Ishikawa (cell line): Measurements from ENCODE around the gene ATP9B.
A peak's percentile ranks its signal among the peaks of the same experiment; 100 is the strongest.

Experiments used
- CEBPB ChIP-seq: IDR thresholded peaks from 2 replicates; pipeline ENCODE4 v1.6.1; 2012
- CREB1 ChIP-seq: IDR thresholded peaks from 2 replicates; pipeline ENCODE4 v1.6.1; 2012; ENCODE audit warnings: low read depth
- EGR1 ChIP-seq: IDR thresholded peaks from 2 replicates; pipeline ENCODE4 v1.6.1; 2012
- EP300 ChIP-seq: IDR thresholded peaks from 2 replicates; pipeline ENCODE4 v1.6.1; 2012; ENCODE audit warnings: borderline replicate concordance
- FOXM1 ChIP-seq: IDR thresholded peaks from 2 replicates; pipeline ENCODE4 v1.6.1; 2012; ENCODE audit warnings: low read depth, borderline replicate concordance
- MAX ChIP-seq: IDR thresholded peaks from 2 replicates; pipeline ENCODE4 v1.6.1; 2012
- NFIC ChIP-seq: IDR thresholded peaks from 2 replicates; pipeline ENCODE4 v1.6.1; 2012
- RAD21 ChIP-seq: IDR thresholded peaks from 2 replicates; pipeline ENCODE4 v1.6.1; 2012; ENCODE audit warnings: low read depth
- REST ChIP-seq: IDR thresholded peaks from 2 replicates; pipeline ENCODE4 v1.6.1; 2012; ENCODE audit warnings: low read depth, mild to moderate bottlenecking
- TAF1 ChIP-seq: IDR thresholded peaks from 2 replicates; pipeline ENCODE4 v1.6.1; 2012; ENCODE audit warnings: low read depth, mild to moderate bottlenecking
- TCF12 ChIP-seq: IDR thresholded peaks from 2 replicates; pipeline ENCODE4 v1.6.1; 2012; ENCODE audit warnings: low read depth
- TEAD4 ChIP-seq: IDR thresholded peaks from 2 replicates; pipeline ENCODE4 v1.6.1; 2012
- YY1 ChIP-seq: IDR thresholded peaks from 2 replicates; pipeline ENCODE4 v1.6.1; 2012; ENCODE audit warnings: low read depth
- ZBTB7A ChIP-seq: IDR thresholded peaks from 2 replicates; pipeline ENCODE4 v1.6.1; 2012; ENCODE audit warnings: low read depth
- TF ChIP-seq, protein P1 (sequence below): IDR thresholded peaks from 2 replicates; pipeline ENCODE4 v1.6.1; 2012

Gene ATP9B

DNA sequence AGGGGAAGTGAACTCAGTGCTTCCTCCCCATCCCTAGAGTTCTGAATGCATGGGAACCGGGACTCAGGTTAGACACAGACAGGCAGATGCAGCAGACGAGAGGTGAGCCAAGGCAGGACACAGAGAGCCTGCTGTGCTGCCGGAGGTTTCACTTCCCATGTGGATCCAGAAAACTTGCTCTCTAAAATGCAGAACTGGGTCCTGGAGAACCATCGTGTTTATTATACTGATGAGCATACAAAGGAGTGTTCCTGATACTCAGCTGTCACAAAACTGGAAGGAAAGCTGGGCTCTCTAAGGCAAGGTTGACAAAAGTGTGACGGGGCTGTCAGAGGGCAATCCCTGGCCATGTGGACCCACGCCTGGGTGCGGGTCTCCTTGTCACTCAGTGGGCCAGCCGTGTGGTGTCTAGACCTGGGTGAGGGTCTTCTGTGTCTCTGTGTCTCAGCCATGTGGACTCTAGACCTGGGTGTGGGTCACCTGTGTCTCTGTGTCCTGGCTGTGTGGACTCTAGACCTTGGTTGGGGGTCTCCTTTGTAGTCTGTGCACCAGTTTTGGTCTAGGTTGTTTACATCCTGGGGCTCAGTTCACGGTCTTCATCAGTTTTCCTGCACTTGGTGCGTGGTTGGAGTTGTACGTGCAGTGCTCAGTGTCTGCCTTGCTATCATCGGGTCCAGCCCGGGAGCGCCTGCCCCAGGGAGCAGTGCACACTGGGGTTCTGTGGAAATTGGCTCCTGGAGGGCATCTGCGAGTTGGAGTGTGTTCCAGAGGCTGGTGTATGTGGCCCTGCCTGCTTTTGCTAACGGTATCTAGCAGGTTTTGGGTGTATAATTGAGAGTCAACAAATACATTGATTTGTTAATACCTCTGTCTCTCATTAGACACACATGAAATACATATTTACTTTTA lies 141.1 kb downstream of the ATP9B start:
- TF ChIP-seq, protein P1, sequence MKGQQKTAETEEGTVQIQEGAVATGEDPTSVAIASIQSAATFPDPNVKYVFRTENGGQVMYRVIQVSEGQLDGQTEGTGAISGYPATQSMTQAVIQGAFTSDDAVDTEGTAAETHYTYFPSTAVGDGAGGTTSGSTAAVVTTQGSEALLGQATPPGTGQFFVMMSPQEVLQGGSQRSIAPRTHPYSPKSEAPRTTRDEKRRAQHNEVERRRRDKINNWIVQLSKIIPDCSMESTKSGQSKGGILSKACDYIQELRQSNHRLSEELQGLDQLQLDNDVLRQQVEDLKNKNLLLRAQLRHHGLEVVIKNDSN = no peak
- TF ChIP-seq CREB1 = no peak

GRCh38 chr18:79211844-79212243 lies 142.7 kb downstream of the ATP9B start:
- TF ChIP-seq CEBPB (peak; percentile 83), YY1 (no peak), EGR1 (no peak)

DNA sequence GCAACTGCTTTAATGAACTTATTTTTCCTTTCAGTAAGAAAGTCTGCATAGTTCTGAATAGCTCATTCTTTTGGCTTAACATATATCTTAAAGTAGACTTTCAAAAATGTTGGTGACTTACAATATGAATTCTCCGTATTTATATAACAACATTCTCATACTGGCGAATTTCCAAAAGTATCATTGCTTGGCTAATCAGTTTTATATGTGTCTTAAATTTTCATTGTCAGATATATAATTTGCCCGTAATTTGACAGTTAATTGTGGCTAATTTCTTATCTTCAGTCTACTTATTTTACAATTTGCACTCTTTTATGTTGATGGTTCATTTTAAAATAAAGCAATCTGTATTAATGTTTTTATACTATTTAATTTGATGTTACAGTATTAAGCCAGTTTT lies 144.9 kb downstream of the ATP9B start:
- TF ChIP-seq, protein P1 = no peak
- TF ChIP-seq CREB1 (no peak), FOXM1 (no peak), MAX (no peak), TAF1 (no peak), NFIC (no peak), TEAD4 (no peak), EGR1 (no peak), TCF12 (no peak), EP300 (no peak), YY1 (no peak), REST (no peak), ZBTB7A (no peak), CEBPB (no peak), RAD21 (no peak)

DNA sequence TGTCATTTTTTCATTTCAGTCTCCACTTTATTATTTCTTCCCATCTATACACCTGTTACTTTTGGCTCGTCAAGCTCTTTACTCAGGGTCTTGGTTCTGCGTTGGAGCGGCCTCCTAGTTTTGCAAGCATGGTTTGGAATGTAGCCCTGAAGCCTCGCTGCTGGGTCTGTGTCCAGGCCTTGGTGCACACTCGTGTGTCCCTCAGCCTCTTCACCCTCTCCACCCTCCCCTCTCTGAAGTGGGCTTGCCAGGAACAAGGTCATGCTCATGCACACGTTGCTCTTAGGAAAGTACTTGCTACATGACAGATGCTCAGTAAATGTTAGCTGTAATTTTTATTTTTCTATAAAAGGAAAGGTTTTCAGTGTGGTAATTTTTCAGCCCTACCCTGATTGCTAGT lies 147.0 kb downstream of the ATP9B start:
- no peak for TF ChIP-seq MAX
- no peak for TF ChIP-seq TCF12
- no peak for TF ChIP-seq FOXM1
- no peak for TF ChIP-seq EGR1

GRCh38 chr18:79217979-79218604 lies 148.9 kb downstream of the ATP9B start:
- TF ChIP-seq TEAD4 (no peak), NFIC (no peak), TAF1 (no peak), EP300 (no peak), CREB1 (no peak), ZBTB7A (no peak), TCF12 (no peak), YY1 (no peak), RAD21 (no peak), CEBPB (no peak), REST (no peak), FOXM1 (no peak)
- TF ChIP-seq, protein P1 = no peak

GRCh38 chr18:79218605-79219190 lies 149.5 kb downstream of the ATP9B start:
- TF ChIP-seq EGR1 (no peak), MAX (no peak), RAD21 (no peak), REST (no peak), TEAD4 (no peak)
- TF ChIP-seq, protein P1 = no peak
